ENCODE data around the gene CDK13.

Gene CDK13

GRCh38 chr7:40047661-40048060 is 97.6 kb downstream of the CDK13 start:
- peaks cover 0 to 9% of the 10 kb centered on the region in 2 experiments; a peak in 1 of 3 replicates for H3K36me3 ChIP-seq (ENCODE audit: control insufficient read depth in 2 of 2, insufficient read depth in 1 of 2, low read length in 2 of 2)
- TF ChIP-seq KLF7 (tag by site-specific recombination; IDR thresholded peaks at IDR 0.05; ENCODE audit: borderline replicate concordance) (no peak), SP3 (tag by site-specific recombination; IDR thresholded peaks at IDR 0.05) (no peak), ZNF560 (tag by site-specific recombination; IDR thresholded peaks at IDR 0.05; ENCODE audit: borderline replicate concordance) (no peak), ZNF548 (tag by site-specific recombination; IDR thresholded peaks at IDR 0.05) (no peak), ZNF623 (tag by site-specific recombination; IDR thresholded peaks at IDR 0.05) (no peak), ZNF473 (tag by site-specific recombination; IDR thresholded peaks at IDR 0.05) (no peak), ZNF514 (tag by site-specific recombination; IDR thresholded peaks at IDR 0.05) (no peak), ZNF501 (tag by site-specific recombination; IDR thresholded peaks at IDR 0.05) (no peak), ZNF148 (tag by site-specific recombination; IDR thresholded peaks at IDR 0.05; ENCODE audit: borderline replicate concordance) (no peak), ZNF221 (tag by site-specific recombination; IDR thresholded peaks at IDR 0.05; ENCODE audit: borderline replicate concordance) (no peak), ZIC2 (tag by site-specific recombination; IDR thresholded peaks at IDR 0.05) (no peak), ZNF26 (tag by site-specific recombination; IDR thresholded peaks at IDR 0.05) (no peak), ZNF157 (tag by site-specific recombination; IDR thresholded peaks at IDR 0.05) (no peak), ZNF837 (tag by site-specific recombination; IDR thresholded peaks at IDR 0.05) (no peak)
- H3K27ac ChIP-seq (ENCODE audit: extremely low read depth, low read depth, low read length): no peak overlapping the region
- no peaks in the 10 kb centered on the region for H3K4me1 ChIP-seq (ENCODE audit: control insufficient read depth, insufficient read depth, low read length)
- H3K9me3 ChIP-seq (ENCODE audit: control insufficient read depth, insufficient read depth, low read depth, low read length): no peaks in the 10 kb centered on the region
- ChIA-PET CTCF (interaction anchor here (0.5 to 1.8 kb wide), 4 partner anchors 96 to 468 kb away, joined by 3 to 7 read pairs (median 4); no protein-coding TSS in a partner anchor), POLR2A (no interaction called here)
- no peak overlapping the region for H3K4me3 ChIP-seq (ENCODE audit: low read depth, low read length)

- Histone ChIP-seq H3K4me1 (ENCODE audit: control insufficient read depth, insufficient read depth, low read length) (peaks cover 3% of the 10 kb centered on the region; the same call in 1 of the 2 replicates), H3K9me3 (ENCODE audit: control insufficient read depth, insufficient read depth, low read depth, low read length) (no peaks in the 10 kb centered on the region), H3K27ac (ENCODE audit: extremely low read depth, low read depth, low read length) (no peak overlapping the region), H3K36me3 (ENCODE audit: control insufficient read depth in 2 of 2, insufficient read depth in 1 of 2, low read length in 2 of 2) (peaks cover 10 to 15% of the 10 kb centered on the region in 2 experiments), H3K4me3 (ENCODE audit: low read depth, low read length) (no peak overlapping the region)
- ChIA-PET CTCF (interaction anchor here (0.5 to 3.9 kb wide), 3 partner anchors 99 to 166 kb away, joined by 3 to 24 read pairs (median 3); no protein-coding TSS in a partner anchor), POLR2A (no interaction called here)
- TF ChIP-seq REST (tag by site-specific recombination; IDR thresholded peaks at IDR 0.05) (peak; percentile 67; the same call in 1 of the 2 replicates), TSHZ1 (tag by site-specific recombination; IDR thresholded peaks at IDR 0.05; ENCODE audit: borderline replicate concordance) (no peak), ZBTB17 (tag by site-specific recombination; IDR thresholded peaks at IDR 0.05) (peak; percentile 83), KLF1 (tag by site-specific recombination; IDR thresholded peaks at IDR 0.05) (peak; percentile 15; the same call in 1 of the 2 replicates)
These were observed 107.2 kb downstream of the CDK13 start for GRCh38 chr7:40057292-40057691.
